HAP-1 (cell line): Measurements from ENCODE around the gene SLC34A1.
"Not testable (repeated sequence)": the region's sequence is repeated elsewhere in the genome, so short reads cannot be mapped to it uniquely, and the experiment has no call there.

Experiments
- DNase-seq, 2 experiments: peaks; one replicate each; pipeline ENCODE4 v3.0.0-alpha.2; 2016 to 2020; ENCODE audit warnings: low spot score in 2 of 2
- H3K27me3 ChIP-seq: fragments of 250-450 bp; sonication (Bioruptor Pico); 2 replicates; pipeline ENCODE4 v1.5.1; 2020; ENCODE audit warnings: low read depth, mild to moderate bottlenecking, moderate library complexity
- H3K36me3 ChIP-seq: fragments of 250-450 bp; sonication (Bioruptor Pico); replicated peaks from 2 replicates; pipeline ENCODE4 v1.5.1; 2020; ENCODE audit warnings: mild to moderate bottlenecking
- H3K4me1 ChIP-seq: fragments of 250-450 bp; sonication (Bioruptor Pico); 2 replicates; pipeline ENCODE4 v1.5.1; 2020; ENCODE audit warnings: mild to moderate bottlenecking
- H3K4me3 ChIP-seq: fragments of 250-450 bp; sonication (Bioruptor Pico); 2 replicates; pipeline ENCODE4 v1.5.1; 2020; ENCODE audit warnings: mild to moderate bottlenecking, moderate library complexity
- H3K9me3 ChIP-seq: fragments of 250-450 bp; sonication (Bioruptor Pico); 2 replicates; pipeline ENCODE4 v1.5.1; 2020; ENCODE audit warnings: mild to moderate bottlenecking, moderate library complexity
- in situ Hi-C: fragments of 300-500 bp; cut with MboI; formaldehyde crosslinking; loops from 3 replicates; pipeline ENCODE4 v1.14.3; 2020; ENCODE audit warnings: low sequenced_read_pairs, inconsistent platforms, mixed read lengths

The SLC34A1 gene

GRCh38 chr5:177405805-177406204 is 21.6 kb downstream of the SLC34A1 start:
- no peaks in the 10 kb centered on the region for H3K27me3 ChIP-seq
- in situ Hi-C loops = no loop called here
- no peaks in the 10 kb centered on the region for H3K36me3 ChIP-seq
- no peak for DNase-seq
- no peak overlapping the region for H3K4me3 ChIP-seq
- H3K4me1 ChIP-seq = peaks cover 10% of the 10 kb centered on the region
- no peaks in the 10 kb centered on the region for H3K9me3 ChIP-seq

DNA sequence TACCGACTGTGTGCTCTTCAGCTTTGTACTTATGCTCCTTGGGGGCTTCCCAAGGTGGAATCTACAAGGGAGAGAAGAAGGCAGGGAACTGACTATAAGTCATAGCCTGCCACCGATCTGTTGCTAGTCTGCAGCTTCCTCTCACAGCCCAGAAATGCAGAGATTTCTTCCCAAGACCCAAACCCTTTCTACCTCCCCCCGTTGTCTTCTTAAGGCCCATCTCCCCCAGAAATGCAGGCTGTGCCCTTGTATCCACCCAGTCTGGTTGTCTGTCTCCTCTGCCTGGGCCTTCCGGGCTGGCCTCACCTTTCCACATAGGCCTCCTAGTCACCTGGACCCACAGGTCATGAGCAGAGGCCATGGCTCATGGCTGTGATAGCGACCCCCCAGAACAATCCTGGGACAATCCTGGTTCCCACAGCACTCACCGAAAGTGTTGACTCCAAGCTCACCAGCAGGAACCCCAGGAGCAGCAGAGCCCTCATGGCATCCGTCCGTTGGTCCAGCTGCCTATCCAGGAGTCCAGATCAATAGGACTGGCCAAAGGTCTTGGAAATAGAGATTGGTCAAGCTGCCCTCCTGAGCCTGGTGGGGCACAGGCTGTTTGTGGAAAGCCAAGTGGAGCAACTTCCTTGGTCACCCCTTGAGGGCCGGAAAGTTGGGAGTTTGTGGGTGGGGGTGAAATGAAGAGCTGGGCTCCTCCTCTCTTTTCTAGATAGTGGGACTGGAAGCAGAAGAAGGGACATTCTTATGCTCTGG is 25.0 kb downstream of the SLC34A1 start, which contains the start of gene F12:
Gene F12, minus strand, starts transcription at position 522 of the 759 bp plus-strand sequence. Its CDS starts 37 bp downstream, at position 485.
- Histone ChIP-seq H3K4me3 (no peak within 1 kb of the TSS), H3K4me1 (peaks cover 4% of the 10 kb centered on the region), H3K36me3 (no peaks in the 10 kb centered on the region), H3K9me3 (no peaks in the 10 kb centered on the region), H3K27me3 (no peaks in the 10 kb centered on the region)
- DNase-seq = no peak
- in situ Hi-C loops = no loop called here

- Histone ChIP-seq H3K36me3 (no peaks in the 10 kb centered on the region), H3K27me3 (no peaks in the 10 kb centered on the region), H3K4me1 (no peaks in the 10 kb centered on the region), H3K9me3 (no peaks in the 10 kb centered on the region), H3K4me3 (no peak overlapping the region)
- in situ Hi-C loops = no loop called here
- DNase-seq = no peak
Measured at GRCh38 chr5:177410575-177410974, 26.3 kb downstream of the SLC34A1 start.

DNA sequence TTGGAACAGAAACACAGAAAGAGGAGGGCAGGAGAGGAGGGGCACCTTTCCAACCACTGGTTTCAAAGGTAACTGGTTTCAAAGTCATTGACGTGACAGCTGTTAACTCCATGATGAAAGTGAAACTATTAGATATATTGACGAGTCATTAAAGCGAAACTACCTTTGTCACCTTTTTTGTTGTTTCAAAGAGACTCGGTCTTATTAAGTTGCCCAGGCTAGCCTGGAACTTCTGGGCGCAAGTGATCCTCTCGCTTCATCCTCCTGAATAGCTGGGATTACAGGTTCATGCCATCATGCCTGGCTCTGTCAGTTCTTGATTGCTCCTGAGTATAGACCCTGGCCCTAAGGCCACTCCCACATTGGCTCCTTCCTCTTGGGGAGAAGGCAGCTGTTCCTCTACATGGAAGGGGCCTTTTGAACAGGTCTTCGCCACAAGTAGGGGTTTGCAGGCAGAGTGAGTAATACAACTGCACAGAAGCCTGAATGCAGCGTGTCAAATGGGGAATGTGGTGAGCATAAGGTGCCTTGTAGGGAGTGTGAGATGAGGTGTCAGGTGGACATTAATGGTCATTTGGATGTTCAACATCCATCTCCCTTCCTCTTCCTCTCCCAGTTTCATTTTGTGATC is 28.5 kb downstream of the SLC34A1 start:
- H3K36me3 ChIP-seq = no peaks in the 10 kb centered on the region
- H3K4me3 ChIP-seq = no peak overlapping the region
- no peak for DNase-seq
- no peaks in the 10 kb centered on the region for H3K4me1 ChIP-seq
- in situ Hi-C loops = no loop called here
- H3K27me3 ChIP-seq = no peaks in the 10 kb centered on the region
- no peaks in the 10 kb centered on the region for H3K9me3 ChIP-seq

DNA sequence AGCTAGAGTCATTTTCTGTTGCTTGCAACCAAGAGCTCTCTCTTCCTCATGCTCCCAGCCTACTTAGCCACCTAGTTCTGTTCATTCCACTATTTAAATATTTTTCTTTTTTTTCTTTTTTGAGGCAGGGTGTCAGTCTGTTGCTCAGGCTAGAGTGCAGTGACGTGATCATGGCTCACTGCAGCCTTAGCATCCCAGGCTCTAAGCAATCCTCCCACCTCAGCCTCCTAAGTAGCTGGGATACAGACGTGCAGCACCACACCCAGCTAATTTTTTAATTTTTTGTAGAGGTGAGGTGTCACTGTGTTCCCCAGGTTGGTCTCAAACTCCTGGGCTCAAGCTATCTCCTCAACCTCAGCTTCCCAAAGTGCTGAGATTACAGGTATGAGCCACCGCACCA is 30.2 kb downstream of the SLC34A1 start:
- no peak for DNase-seq
- H3K4me1 ChIP-seq = no peaks in the 10 kb centered on the region
- no peak overlapping the region for H3K4me3 ChIP-seq
- H3K9me3 ChIP-seq = no peaks in the 10 kb centered on the region
- H3K27me3 ChIP-seq = no peaks in the 10 kb centered on the region
- in situ Hi-C loops = no loop called here
- H3K36me3 ChIP-seq = no peaks in the 10 kb centered on the region

GRCh38 chr5:177417081-177417480 is 32.8 kb downstream of the SLC34A1 start:
- H3K36me3 ChIP-seq, H3K9me3 ChIP-seq, DNase-seq, H3K27me3 ChIP-seq, H3K4me3 ChIP-seq, H3K4me1 ChIP-seq, in situ Hi-C loops: not testable (repeated sequence)

- H3K4me3 ChIP-seq = no peak overlapping the region
- no peaks in the 10 kb centered on the region for H3K27me3 ChIP-seq
- H3K9me3 ChIP-seq = no peaks in the 10 kb centered on the region
- in situ Hi-C loops = no loop called here
- no peak for DNase-seq
- no peaks in the 10 kb centered on the region for H3K36me3 ChIP-seq
- H3K4me1 ChIP-seq = no peaks in the 10 kb centered on the region
Measured at GRCh38 chr5:177419046-177419445, 34.8 kb downstream of the SLC34A1 start.

DNA sequence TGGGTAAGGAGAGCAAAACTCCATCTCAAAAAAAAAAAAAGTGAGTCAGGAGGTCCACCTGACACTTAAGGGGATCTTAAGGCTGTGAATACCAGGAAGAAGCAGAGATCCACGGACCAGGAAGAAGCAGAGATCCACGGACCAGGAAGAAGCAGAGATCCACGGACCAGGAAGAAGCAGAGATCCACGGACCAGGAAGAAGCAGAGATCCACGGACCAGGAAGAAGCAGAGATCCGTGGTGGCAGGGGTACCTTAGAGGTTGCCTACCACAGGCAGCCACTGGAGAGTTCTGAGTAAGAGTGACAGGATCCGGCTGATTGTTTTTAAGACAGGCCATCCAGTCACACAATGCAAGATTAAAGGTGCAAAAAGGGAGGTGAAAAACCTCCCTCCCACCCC is 36.2 kb downstream of the SLC34A1 start:
- H3K4me1 ChIP-seq, DNase-seq, H3K9me3 ChIP-seq, in situ Hi-C loops, H3K36me3 ChIP-seq, H3K4me3 ChIP-seq, H3K27me3 ChIP-seq: not testable (repeated sequence)

- Histone ChIP-seq H3K4me1 (peaks cover 4% of the 10 kb centered on the region), H3K9me3 (no peaks in the 10 kb centered on the region), H3K4me3 (no peak overlapping the region), H3K27me3 (no peaks in the 10 kb centered on the region), H3K36me3 (no peaks in the 10 kb centered on the region)
- in situ Hi-C loops = no loop called here
- no peak for DNase-seq
Measured at GRCh38 chr5:177421062-177421798, 37.0 kb downstream of the SLC34A1 start.

- H3K9me3 ChIP-seq = no peaks in the 10 kb centered on the region
- H3K27me3 ChIP-seq = no peaks in the 10 kb centered on the region
- H3K36me3 ChIP-seq = no peaks in the 10 kb centered on the region; the same call in none of the 2 replicates
- in situ Hi-C loops = no loop called here
- peaks cover 7% of the 10 kb centered on the region for H3K4me1 ChIP-seq
- H3K4me3 ChIP-seq = no peak overlapping the region
- DNase-seq = no peak
Measured at GRCh38 chr5:177423671-177424070, 39.4 kb downstream of the SLC34A1 start.

GRCh38 chr5:177425196-177425800 is 41.1 kb downstream of the SLC34A1 start:
- H3K4me1 ChIP-seq = peaks cover 8% of the 10 kb centered on the region
- no peaks in the 10 kb centered on the region; the same call in none of the 2 replicates for H3K36me3 ChIP-seq
- peak overlapping the region; percentile 52 for H3K4me3 ChIP-seq
- DNase-seq = no peak
- H3K27me3 ChIP-seq = no peaks in the 10 kb centered on the region
- no peaks in the 10 kb centered on the region for H3K9me3 ChIP-seq
- in situ Hi-C loops = no loop called here

GRCh38 chr5:177425801-177426565 is 41.7 kb downstream of the SLC34A1 start:
- H3K9me3 ChIP-seq = no peaks in the 10 kb centered on the region
- no peaks in the 10 kb centered on the region for H3K27me3 ChIP-seq
- DNase-seq = peak; percentile 100
- in situ Hi-C loops = no loop called here
- H3K36me3 ChIP-seq = peaks cover 4% of the 10 kb centered on the region
- peaks cover 8% of the 10 kb centered on the region for H3K4me1 ChIP-seq
- H3K4me3 ChIP-seq = peak overlapping the region; percentile 52

DNA sequence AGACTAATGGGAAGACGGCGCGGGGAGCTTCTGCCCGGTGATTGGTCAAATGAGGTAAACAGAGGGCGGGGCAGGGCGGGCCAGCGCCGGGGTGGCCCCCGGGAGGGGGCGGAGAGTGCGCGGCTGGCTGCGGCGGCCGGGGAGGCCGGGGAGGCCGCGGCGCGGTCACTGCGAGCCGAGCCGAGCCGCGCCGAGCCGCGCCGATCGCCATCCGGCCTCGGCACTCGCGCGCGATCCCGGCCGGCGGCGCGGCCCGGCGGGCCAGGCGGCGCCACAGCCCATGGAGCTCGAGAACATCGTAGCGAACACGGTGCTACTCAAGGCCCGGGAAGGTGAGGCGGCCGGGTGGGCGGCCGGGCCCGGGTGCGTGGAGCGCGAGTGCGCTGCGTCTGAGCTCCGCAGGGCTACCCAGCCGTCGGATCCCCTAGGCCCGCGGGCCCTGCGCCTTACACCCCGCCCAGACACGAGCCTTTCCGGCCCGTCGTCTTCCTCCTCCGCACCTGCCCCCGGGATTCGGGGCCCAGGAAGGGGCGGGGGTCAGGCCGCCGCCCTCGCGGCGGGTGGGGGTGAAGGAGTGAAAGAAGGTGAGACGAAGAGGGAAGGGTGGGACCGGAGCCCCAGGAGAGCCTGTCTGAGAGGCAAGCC is 42.5 kb downstream of the SLC34A1 start, which contains the start of gene GRK6:
Gene GRK6, plus strand, starts transcription at position 111 of the 645 bp plus-strand sequence. Its CDS starts 170 bp downstream, at position 281.
- H3K36me3 ChIP-seq = peaks cover 11% of the 10 kb centered on the region
- H3K4me1 ChIP-seq = peaks cover 8% of the 10 kb centered on the region
- no peaks in the 10 kb centered on the region for H3K27me3 ChIP-seq
- H3K4me3 ChIP-seq = peak within 1 kb of the TSS; percentile 71
- peak in 1 of 2 experiments; percentile 50 for DNase-seq
- in situ Hi-C loops = no loop called here
- H3K9me3 ChIP-seq = no peaks in the 10 kb centered on the region
